ENCODE results near the gene PTPRN2.
"Not testable (repeated sequence)": the region's sequence is repeated elsewhere in the genome, so short reads cannot be mapped to it uniquely, and the experiment has no call there.

The PTPRN2 gene

DNA sequence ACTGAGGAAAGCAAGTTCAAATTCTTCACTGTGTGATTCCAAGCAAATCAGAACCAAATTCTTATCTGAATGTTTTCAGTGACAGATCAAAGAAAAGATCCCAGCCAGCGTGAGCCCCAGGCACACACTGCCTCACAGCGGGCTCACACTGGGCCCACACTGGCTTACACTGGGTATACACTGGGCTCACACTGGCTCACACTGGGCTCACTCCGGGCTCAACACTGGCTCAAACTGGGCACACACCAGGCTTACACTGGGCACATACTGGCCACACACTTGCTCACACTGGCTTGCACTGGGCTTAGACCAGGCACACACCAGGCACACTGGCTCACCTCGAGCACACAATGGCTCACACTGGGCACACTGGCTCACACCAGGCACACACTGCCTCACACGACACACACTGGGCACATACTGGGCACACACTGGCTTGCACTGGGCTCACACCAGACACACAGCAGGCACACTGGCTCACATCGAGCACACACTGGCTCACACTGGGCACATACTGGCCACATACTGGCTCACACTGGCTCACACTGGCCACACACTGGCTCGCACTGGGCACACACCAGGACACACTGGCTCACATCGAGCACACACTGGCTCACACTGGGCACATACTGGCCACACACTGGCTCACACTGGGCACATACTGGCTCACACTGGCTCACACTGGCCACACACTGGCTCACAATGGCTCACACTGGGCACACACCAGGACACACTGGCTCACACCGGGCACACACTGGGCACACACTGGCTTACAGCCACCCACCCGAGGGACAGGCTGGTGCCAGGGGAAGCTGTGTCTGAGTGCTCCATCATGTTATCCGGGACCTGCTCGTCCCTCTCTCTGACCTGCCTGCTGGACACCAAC is 156.3 kb downstream of the PTPRN2 start:
- no peak for TF ChIP-seq CTCF (IDR thresholded peaks at IDR 0.05)
- H3K4me3 ChIP-seq: no peak overlapping the region
- no peak overlapping the region for H3K27ac ChIP-seq
- DNase-seq (ENCODE audit: low spot score): no peak

DNA sequence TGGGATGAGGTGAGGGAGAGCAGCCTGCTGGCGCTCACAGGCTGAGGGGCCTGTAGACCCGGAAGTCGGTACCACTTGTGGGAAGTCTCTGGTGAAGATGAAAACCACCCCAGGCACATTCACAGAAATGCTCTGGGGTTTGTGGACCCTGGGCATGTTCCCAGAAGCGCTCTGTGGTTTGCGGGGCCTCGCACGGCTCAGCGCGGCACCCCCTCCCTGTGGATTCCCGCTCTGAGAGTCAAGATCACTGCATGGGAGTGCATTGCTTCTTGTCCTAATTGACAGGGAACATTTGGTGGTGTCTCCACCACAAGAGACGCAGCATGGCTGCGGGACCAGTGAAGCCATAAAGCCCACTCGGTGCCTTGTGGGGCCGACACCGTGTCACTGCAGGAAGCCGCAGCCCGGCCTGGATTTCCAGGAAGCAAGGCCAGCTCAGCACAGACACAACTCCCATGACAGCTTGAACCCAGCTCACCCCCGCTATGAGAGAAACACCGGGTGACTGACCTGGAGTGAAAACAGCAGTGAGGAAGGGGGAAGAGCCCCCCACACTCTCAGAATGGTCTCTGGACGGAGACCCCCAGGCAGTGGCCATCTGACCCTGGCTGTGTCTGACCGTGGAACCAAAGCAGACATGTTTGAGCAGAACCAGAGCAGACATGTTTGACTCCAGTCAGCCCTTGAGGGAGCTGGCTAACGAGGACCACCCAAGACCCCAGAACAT is 157.2 kb downstream of the PTPRN2 start:
- no peak for TF ChIP-seq CTCF (IDR thresholded peaks at IDR 0.05)
- Histone ChIP-seq H3K4me3 (no peak overlapping the region), H3K27ac (no peak overlapping the region)
- DNase-seq (ENCODE audit: low spot score): no peak

- no peak overlapping the region for H3K27ac ChIP-seq
- H3K4me3 ChIP-seq: no peak overlapping the region
- peak; percentile 64 for DNase-seq (ENCODE audit: low spot score)
- no peak for TF ChIP-seq CTCF (IDR thresholded peaks at IDR 0.05)
Observed at GRCh38 chr7:158428837-158429753, 158.5 kb downstream of the PTPRN2 start.

- no peak for TF ChIP-seq CTCF (IDR thresholded peaks at IDR 0.05)
- DNase-seq (ENCODE audit: low spot score): no peak
- Histone ChIP-seq H3K27ac (no peak overlapping the region), H3K4me3 (no peak overlapping the region)
Observed at GRCh38 chr7:158428131-158428836, 159.3 kb downstream of the PTPRN2 start.

- H3K4me3 ChIP-seq; DNase-seq (ENCODE audit: low spot score); H3K27ac ChIP-seq: not testable (repeated sequence)
Observed at GRCh38 chr7:158425676-158426075, 161.9 kb downstream of the PTPRN2 start.

- Histone ChIP-seq H3K4me3 (no peak overlapping the region), H3K27ac (no peak overlapping the region)
- DNase-seq (ENCODE audit: low spot score): no peak
- no peak for TF ChIP-seq CTCF (IDR thresholded peaks at IDR 0.05)
Observed at GRCh38 chr7:158424531-158424930, 163.1 kb downstream of the PTPRN2 start.
